OCI-LY7 (cell line): ENCODE measurements around the gene TUSC2. TPM values are rescaled to one million over a fixed set of nuclear protein-coding genes. Genes with fewer than 3 reads are reported as not detected.

Experiments used
- BruUV-seq: library from RNA; stranded (reverse); fragments of 400-500 nt; replicated peaks from 2 replicates; lab custom pipeline; 2021; lab: Mats Ljungman, UMichigan
- CTCF ChIA-PET: fragments of 300-600 bp; sonication (Branson Sonifier 250); formaldehyde crosslinking; loops from one replicate; lab custom pipeline; 2022; ENCODE audit warnings: antibody characterized with exemption; ENCODE audit not compliant: unreplicated experiment; lab: Charles Lee
- POLR2A ChIA-PET: fragments of 300-600 bp; sonication (Branson Sonifier 250); formaldehyde crosslinking; loops from one replicate; lab custom pipeline; 2022; ENCODE audit warnings: antibody characterized with exemption; lab: Charles Lee
- DNase-seq: peaks from one replicate; pipeline ENCODE4 v3.0.0-alpha.2; 2015; ENCODE audit warnings: low spot score
- H2AFZ ChIP-seq: fragments of 200-600 bp; sonication (generic), shearing (Covaris generic); 2 replicates; pipeline ENCODE4 v1.6.1; 2014; ENCODE audit warnings: mild to moderate bottlenecking, antibody characterized with exemption, low read length, moderate library complexity
- H3K27ac ChIP-seq: fragments of 200-600 bp; sonication (generic); 2 replicates; pipeline ENCODE4 v1.5.1; 2014; ENCODE audit warnings: mixed run types, low read depth, mild to moderate bottlenecking, moderate library complexity, low read length, inconsistent platforms; ENCODE audit not compliant: poor library complexity, severe bottlenecking
- H3K36me3 ChIP-seq: fragments of 200-600 bp; sonication (generic); 2 replicates; pipeline ENCODE4 v1.6.1; 2014; ENCODE audit warnings: mild to moderate bottlenecking, antibody characterized with exemption, low read length, moderate library complexity, mixed read lengths; ENCODE audit not compliant: insufficient read depth
- H3K4me1 ChIP-seq: fragments of 200-600 bp; sonication (generic); 2 replicates; pipeline ENCODE4 v1.5.1; 2014; ENCODE audit warnings: mild to moderate bottlenecking, low read length; ENCODE audit not compliant: insufficient read depth, poor library complexity, severe bottlenecking
- H3K4me2 ChIP-seq: fragments of 200-600 bp; sonication (generic); 2 replicates; pipeline ENCODE4 v1.6.1; 2014; ENCODE audit warnings: mild to moderate bottlenecking, low read length
- H3K4me3 ChIP-seq: fragments of 200-600 bp; sonication (generic); 2 replicates; pipeline ENCODE4 v1.5.1; 2014; ENCODE audit warnings: mild to moderate bottlenecking, low read depth, low read length; ENCODE audit not compliant: poor library complexity, severe bottlenecking
- H3K79me2 ChIP-seq: fragments of 200-600 bp; sonication (generic); 2 replicates; pipeline ENCODE4 v1.6.1; 2016; ENCODE audit warnings: low read depth, mild to moderate bottlenecking, low read length, moderate library complexity, mixed read lengths; ENCODE audit not compliant: insufficient read depth
- H3K9me2 ChIP-seq: fragments of 200-600 bp; sonication (generic); 2 replicates; pipeline ENCODE4 v1.6.1; 2016; ENCODE audit warnings: mild to moderate bottlenecking, low read length, mixed read lengths; ENCODE audit not compliant: insufficient read depth
- H3K9me3 ChIP-seq: fragments of 200-600 bp; sonication (generic); 2 replicates; pipeline ENCODE4 v1.6.1; 2014; ENCODE audit warnings: mild to moderate bottlenecking, mixed run types, low read length, mixed read lengths
- H4K20me1 ChIP-seq: fragments of 200-600 bp; sonication (generic); 2 replicates; pipeline ENCODE4 v1.6.1; 2014; ENCODE audit warnings: mild to moderate bottlenecking, antibody characterized with exemption, low read length, moderate library complexity, mixed read lengths; ENCODE audit not compliant: insufficient read depth
- EZH2phosphoT487 ChIP-seq: fragments of 200-600 bp; sonication (generic); IDR thresholded peaks from 2 replicates; pipeline ENCODE4 v1.6.1; 2018; ENCODE audit warnings: low read depth, borderline replicate concordance, mild to moderate bottlenecking, mixed run types, antibody characterized with exemption, low read length, moderate library complexity, mixed read lengths
- intact Hi-C: fragments of 100-400 bp; cut with micrococcal nuclease; formaldehyde crosslinking; loops from one replicate; pipeline ENCODE4 v1.10.0; 2022; ENCODE audit not compliant: unreplicated experiment
- total RNA-seq, 2 experiments: library from RNA; depleted of rRNA in 1 of 2; stranded (reverse); fragments of >200 nt in 1 of 2; shearing (Covaris generic) in 1 of 2; gene quantifications; 2 replicates each; pipeline ENCODE4 v1.2.3, GENCODE V29; 2014 to 2022
- TF ChIP-seq, protein P1 (sequence below): fragments of 200-600 bp; sonication (generic); conservative IDR thresholded peaks from 2 replicates; pipeline ENCODE4 v1.5.1; 2014; ENCODE audit warnings: mild to moderate bottlenecking, antibody characterized with exemption, low read length, moderate library complexity, mixed read lengths

TUSC2 gene
- total RNA-seq, 2 experiments from 2014 or later: 20.4 to 24.5 TPM

DNA sequence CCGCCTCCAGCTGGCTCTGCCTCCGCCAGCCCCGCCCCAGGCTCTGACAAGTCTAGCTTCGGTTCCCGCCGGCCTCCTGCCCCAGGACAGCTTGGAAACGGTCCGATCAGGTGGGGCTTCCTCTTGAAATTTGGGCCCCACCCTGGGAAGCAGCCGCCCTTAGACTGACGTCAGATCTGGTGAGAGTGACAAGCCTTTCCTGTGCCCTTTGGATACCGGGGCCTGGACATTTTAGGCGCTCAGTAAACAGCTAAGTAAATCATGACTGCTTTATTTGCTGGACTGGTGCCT, 28.4 kb downstream of the TUSC2 start:
- TF ChIP-seq EZH2phosphoT487: no peak
- TF ChIP-seq, protein P1, sequence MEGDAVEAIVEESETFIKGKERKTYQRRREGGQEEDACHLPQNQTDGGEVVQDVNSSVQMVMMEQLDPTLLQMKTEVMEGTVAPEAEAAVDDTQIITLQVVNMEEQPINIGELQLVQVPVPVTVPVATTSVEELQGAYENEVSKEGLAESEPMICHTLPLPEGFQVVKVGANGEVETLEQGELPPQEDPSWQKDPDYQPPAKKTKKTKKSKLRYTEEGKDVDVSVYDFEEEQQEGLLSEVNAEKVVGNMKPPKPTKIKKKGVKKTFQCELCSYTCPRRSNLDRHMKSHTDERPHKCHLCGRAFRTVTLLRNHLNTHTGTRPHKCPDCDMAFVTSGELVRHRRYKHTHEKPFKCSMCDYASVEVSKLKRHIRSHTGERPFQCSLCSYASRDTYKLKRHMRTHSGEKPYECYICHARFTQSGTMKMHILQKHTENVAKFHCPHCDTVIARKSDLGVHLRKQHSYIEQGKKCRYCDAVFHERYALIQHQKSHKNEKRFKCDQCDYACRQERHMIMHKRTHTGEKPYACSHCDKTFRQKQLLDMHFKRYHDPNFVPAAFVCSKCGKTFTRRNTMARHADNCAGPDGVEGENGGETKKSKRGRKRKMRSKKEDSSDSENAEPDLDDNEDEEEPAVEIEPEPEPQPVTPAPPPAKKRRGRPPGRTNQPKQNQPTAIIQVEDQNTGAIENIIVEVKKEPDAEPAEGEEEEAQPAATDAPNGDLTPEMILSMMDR: no peak
- BruUV-seq: no TSS peak
- Histone ChIP-seq H3K9me3 (no peaks in the 10 kb centered on the region), H3K9me2 (no peaks in the 10 kb centered on the region), H3K36me3 (no peaks in the 10 kb centered on the region), H2AFZ (peak overlapping the region; percentile 64; the same call in 1 of the 2 replicates), H3K4me2 (peak overlapping the region; percentile 73), H3K4me3 (peak overlapping the region; percentile 78), H4K20me1 (no peaks in the 10 kb centered on the region), H3K27ac (peak overlapping the region; percentile 29), H3K79me2 (no peaks in the 10 kb centered on the region), H3K4me1 (peaks cover 19% of the 10 kb centered on the region)
- intact Hi-C loops: loop anchor here (1.0 to 5.0 kb wide), 3 partner anchors 25 to 53 kb away; no protein-coding TSS in a partner anchor
- DNase-seq: no peak
- CTCF ChIA-PET: interaction anchor here (0.9 to 1.5 kb wide), 3 partner anchors 29 to 80 kb away, joined by 3 to 5 read pairs (median 3); partner anchors contain the start of gene TUSC2
- POLR2A ChIA-PET: interaction anchor here (0.7 to 2.4 kb wide), 8 partner anchors 14 to 1086 kb away, joined by 3 to 13 read pairs (median 4); partner anchors contain the start of genes MANF and TUSC2

DNA sequence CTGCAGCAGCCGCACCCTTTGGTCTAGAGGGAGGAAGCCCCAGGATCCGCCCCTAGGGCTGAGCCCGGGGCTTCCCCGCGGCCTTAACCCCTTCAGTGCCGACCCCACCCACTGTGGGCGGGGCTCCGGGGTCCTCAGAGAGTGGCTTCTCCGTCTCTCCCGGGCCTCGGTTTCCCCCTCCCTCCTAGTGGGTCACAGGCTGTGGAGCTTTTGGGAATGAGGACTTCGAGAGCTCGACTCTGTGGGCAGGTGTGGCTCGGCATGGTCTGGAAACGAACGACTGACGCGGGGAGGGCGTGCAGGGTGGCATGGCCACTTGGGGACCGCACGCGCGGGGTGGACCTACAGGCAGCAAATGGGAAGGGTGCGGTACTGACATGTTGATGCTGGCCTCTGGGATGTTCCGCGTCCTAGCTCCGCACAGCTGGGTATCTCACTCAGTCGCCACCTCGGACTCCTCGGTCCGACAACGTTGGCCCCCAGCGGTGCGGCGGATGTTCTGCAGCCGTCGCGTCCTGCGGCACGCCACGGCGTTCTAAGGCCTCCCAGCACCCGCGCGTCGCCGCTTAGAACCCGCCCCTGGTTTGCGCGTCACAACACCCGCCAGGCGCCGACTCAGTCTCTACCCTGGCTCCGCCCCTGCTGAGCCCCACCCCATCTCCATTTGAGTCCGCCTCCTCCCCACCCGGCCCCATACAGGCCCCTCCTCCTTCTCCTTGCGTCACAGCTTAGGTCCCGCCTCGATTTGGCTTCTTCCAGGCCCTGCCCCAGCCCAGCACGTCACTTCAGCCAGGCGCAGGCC, 29.0 kb downstream of the TUSC2 start, which contains the start of the genes HYAL3 and NAA80:
Gene HYAL3 (minus strand): TSS at position 570 of the 802 bp plus-strand sequence. CDS start 3,803 bp downstream, outside the sequence.
Gene NAA80 (minus strand): TSS at position 570 of the 802 bp plus-strand sequence. CDS start 1,942 bp downstream, outside the sequence.
- TF ChIP-seq, protein P1: peak; percentile 59; the same call in 1 of the 2 replicates
- no peak for TF ChIP-seq EZH2phosphoT487
- DNase-seq: peak; percentile 99
- Histone ChIP-seq H4K20me1 (no peaks in the 10 kb centered on the region), H3K4me3 (peak within 1 kb of the TSS; percentile 78), H3K4me1 (peaks cover 19% of the 10 kb centered on the region), H3K9me3 (no peaks in the 10 kb centered on the region), H3K36me3 (no peaks in the 10 kb centered on the region), H3K27ac (peak within 1 kb of the TSS; percentile 58), H3K9me2 (no peaks in the 10 kb centered on the region), H3K79me2 (no peaks in the 10 kb centered on the region), H3K4me2 (peak within 1 kb of the TSS; percentile 91), H2AFZ (peak within 1 kb of the TSS; percentile 85)
- BruUV-seq: no TSS peak
- ChIA-PET POLR2A (interaction anchor here (0.6 to 2.4 kb wide), 9 partner anchors 15 to 1086 kb away, joined by 3 to 13 read pairs (median 3); partner anchors contain the start of genes MANF and TUSC2), CTCF (interaction anchor here (0.5 to 1.5 kb wide), 4 partner anchors 29 to 80 kb away, joined by 3 to 7 read pairs (median 4); partner anchors contain the start of gene TUSC2)
- intact Hi-C loops: loop anchor here (1.0 to 5.0 kb wide), 3 partner anchors 25 to 52 kb away; no protein-coding TSS in a partner anchor
